ENCODE measurements around the gene VAPA.

- no peak for TF ChIP-seq CTCF (IDR thresholded peaks at IDR 0.05; ENCODE audit: low read depth, low read length)
- no peak for TF ChIP-seq POLR2A (IDR thresholded peaks at IDR 0.05; ENCODE audit: extremely low read depth, insufficient read length)
These were observed 70.3 kb downstream of the VAPA start for GRCh38 chr18:9984080-9984479.

All from NB4 (cell line).